GM18867 (cell line): ENCODE data around the gene NOTCH4.

Experiments used
- ATAC-seq: cut with Tn5 transposase; IDR thresholded peaks from one replicate; pipeline ENCODE4 v1.9.1; 2021; ENCODE audit warnings: mild to moderate bottlenecking, moderate library complexity; ENCODE audit not compliant: unreplicated experiment

Gene NOTCH4

DNA sequence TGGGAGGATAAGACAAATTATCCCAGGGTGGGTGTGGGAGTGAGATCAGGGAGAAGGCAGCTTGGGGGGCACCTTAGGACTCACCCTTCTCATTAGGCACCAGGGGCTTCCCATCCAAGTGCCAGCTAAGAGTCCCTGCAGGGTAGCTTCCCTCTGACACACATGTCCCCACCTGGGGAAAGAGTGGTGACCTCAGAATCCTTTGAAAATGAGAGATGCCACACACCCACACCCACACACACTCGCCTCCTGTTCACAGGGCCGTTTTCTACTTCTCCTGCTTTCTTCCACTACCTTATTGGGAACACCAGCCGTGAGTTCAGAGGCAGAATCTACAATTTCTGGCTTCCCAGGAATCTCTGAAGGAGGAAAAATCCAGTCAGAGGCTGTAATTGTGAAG is 40.8 kb downstream of the NOTCH4 start:
- ATAC-seq, result no peak

DNA sequence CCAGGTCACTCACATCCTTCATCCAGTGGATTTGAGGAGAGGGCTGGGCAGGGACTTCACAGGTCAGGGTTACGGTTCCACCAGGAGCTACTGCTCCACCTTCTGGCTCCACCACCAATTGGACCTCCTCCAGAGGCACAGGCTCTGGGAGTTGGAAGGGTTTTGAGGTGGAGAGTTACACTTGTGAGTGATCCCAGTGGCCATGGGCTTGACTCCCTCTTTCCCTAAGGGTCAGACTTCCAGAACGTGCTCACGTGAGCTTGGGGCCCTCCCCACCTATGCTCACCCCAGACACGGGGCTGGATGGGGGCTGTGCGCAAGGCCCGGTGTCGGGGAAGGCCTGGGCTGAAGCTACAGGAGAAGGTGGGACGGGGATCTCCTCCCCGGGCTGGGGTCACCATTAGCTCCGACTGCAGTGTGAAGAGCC is 41.3 kb downstream of the NOTCH4 start:
- no peak for ATAC-seq

- no peak for ATAC-seq
Observed at GRCh38 chr6:32181915-32182529, 41.8 kb downstream of the NOTCH4 start.

DNA sequence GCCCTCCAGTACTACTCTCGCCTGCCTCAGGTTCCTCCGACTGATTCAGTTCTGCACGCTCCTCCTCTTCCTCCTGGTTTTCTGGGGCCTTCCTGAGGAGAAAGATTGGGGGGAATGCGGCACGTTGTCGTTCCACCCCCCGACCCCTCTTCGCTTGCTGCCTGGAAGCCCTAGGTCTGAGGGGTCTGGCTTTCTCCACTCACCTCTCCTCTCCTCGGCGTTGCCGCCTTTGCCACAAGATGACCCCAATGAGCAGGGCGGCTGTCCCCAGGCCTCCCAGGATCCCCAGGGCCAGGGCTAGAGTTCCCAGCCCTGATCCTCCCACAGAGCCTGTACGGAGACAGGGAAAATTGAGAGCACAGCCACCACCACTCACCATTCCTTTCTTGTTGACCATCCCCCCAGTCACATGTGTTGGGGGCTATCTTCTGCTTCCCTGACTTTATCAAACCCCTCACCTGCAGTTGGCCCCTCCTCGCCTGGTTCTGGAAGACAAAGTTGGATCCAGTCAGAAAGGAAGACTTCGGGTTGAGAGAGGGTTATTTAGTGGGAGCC is 42.6 kb downstream of the NOTCH4 start:
- ATAC-seq, result no peak

- no peak for ATAC-seq
Observed at GRCh38 chr6:32179766-32180405, 44.0 kb downstream of the NOTCH4 start.

GRCh38 chr6:32178547-32179440 is 45.1 kb downstream of the NOTCH4 start:
- no peak for ATAC-seq

DNA sequence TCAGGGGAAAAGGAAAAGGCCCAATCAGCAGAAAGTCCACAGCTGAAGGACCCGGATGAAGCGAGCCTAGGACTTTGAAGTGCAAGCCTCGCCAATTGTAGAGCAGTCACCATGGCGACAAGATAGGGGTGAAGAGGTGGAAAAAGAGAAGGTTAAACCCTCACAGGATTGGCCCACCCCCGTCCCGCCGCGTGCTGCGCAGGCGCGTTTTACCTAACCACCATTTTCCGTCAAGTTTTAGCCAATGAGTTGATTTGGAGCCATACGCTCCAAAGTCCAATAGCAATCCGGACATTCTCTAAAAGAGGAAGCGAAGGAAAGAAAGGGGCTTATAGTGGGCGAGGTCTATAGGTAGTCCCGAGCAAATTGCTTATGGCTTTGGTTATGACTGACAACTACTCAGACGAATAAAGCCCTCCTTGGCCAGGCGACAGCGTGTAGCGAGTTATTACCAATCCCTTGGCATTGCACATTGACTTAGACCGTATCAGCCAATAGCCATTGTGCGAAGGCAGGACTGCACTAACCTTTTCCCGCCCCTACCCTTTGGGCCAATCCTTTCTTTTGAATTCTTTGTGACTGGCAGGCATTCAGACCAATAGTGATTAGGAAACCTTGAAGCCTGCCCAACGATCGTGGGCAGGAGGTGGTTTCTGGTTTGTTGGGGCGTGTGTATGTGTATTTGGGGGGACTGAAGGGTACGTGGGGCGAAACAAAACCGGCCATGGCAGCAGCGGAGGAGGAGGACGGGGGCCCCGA is 45.9 kb downstream of the NOTCH4 start, which contains the start of gene RNF5:
Gene RNF5 (plus strand): TSS at position 618 of the 759 bp plus-strand sequence. CDS start 107 bp downstream, at position 725.
- ATAC-seq, result peak; percentile 78

- ATAC-seq, result no peak
Observed at GRCh38 chr6:32177183-32177787, 46.6 kb downstream of the NOTCH4 start.

- ATAC-seq, result no peak
Observed at GRCh38 chr6:32176476-32177182, 47.2 kb downstream of the NOTCH4 start.

- peak; percentile 43 for ATAC-seq
Observed at GRCh38 chr6:32175711-32176475, 48.0 kb downstream of the NOTCH4 start, which contains the start of gene AGPAT1. Gene AGPAT1 (minus strand): TSS chr6:32176084. CDS start chr6:32171496, 4,588 bp downstream.

DNA sequence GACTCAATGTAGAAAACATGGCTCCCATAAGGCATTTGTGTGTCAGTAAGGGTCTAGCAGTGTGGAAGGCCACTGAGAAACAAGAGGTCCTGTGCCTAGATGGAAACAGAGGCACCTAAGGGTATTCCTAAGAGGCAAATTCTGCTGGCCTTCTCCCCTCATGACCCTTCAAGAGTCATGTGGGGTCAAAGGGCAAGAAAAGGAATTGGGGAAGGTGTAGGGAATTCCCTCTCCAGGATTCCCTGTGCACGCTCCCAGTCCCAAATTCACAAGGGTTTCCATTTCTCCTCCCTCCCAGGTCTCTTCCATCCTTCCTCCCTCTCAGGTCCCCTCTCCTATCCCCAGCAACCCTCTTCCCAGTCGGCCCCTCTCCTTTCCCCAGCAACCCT is 48.6 kb downstream of the NOTCH4 start:
- ATAC-seq, result no peak

GRCh38 chr6:32174416-32174815 is 49.5 kb downstream of the NOTCH4 start:
- ATAC-seq, result no peak

DNA sequence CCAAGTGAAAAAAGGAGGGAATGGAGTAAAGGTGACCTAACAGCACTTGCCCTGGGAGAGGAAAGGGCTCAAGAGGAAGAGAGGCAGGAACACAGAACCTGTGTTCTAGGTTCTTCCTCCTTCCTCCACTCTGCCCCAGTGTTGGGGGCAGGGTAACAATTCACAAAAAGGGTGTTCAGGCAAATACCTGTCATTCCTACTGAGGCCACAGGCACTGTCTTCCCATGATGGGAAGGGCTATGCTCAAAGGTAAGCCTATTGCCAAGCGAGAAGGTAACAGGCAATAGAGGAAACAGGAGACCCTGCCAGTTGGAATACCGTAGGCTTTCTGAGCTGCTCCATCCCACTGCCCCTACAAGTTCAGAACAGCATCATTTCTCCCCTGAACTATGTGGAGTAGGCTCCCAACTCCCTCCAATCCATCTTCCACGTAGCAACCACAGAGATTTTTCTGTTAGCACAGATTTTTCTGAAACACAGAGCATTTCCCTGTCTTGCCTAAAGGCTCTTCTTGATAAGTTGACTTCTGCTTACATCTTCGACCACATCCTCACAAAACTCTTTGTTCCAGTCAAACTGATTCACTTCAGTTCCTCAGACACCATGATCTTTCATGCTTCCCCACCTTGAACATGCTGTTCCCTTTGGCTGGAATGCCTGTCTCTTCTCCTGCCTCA is 50.7 kb downstream of the NOTCH4 start:
- ATAC-seq, result no peak

DNA sequence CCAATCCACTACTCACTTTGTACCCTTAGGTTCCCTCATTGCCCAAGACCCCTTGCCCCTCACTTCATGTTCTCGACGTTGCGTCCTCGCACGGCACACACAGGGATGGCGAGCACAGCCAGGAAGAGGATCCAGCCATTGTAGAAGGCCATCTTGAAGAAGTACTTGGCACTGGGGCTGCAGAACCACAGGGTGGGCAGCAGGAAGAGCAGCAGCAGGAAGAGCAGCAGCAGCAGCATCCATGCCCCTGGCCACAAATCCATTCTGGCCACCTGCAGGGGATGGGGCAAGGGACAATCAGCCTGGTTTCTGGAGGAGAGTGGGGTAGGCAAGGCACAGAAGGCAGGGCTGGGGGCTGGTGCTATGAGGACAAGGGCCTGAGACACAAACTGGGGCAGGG is 52.6 kb downstream of the NOTCH4 start:
- no peak for ATAC-seq

DNA sequence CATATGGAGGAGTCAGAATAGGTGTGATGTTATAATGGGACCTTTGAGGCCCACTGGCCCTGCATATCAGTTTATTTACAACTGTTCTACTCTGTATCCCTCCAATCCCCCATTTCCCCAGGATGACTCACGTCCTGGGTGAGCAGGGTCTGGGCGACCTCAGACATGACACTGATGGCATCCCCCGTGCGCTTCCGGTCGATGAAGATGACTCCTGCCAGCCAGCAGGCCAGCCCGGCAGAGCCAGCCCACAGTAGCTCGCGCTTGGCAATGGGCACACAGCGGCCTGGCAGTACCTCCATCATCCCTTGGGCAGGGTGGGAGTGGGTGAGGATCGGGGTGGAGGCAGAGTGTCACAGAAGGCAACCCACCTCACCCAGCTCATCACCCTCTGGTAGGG is 53.6 kb downstream of the NOTCH4 start:
- ATAC-seq, result no peak

GRCh38 chr6:32168807-32169591 is 54.9 kb downstream of the NOTCH4 start:
- no peak for ATAC-seq

DNA sequence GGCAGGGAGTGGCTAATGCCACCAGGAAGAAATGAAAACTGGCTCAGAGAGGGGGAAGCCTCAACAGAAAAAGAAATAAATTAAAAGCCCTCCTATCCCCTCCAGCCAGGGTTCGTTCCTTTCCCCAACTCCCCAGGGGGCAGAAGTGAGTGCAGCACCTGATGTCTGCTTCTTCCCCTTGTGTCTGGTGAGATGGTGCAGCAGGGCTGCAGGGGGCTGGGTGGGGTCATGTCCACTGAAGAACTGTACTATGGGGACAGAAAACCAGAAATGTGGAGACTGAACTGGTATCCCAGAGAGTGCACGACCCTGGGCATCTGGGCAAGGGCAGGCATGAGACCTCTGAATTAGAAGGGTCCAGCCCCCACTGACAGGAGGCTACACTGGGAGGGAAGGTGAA is 55.5 kb downstream of the NOTCH4 start:
- no peak for ATAC-seq
